Measurements from ENCODE around the gene SBK3.

DNA sequence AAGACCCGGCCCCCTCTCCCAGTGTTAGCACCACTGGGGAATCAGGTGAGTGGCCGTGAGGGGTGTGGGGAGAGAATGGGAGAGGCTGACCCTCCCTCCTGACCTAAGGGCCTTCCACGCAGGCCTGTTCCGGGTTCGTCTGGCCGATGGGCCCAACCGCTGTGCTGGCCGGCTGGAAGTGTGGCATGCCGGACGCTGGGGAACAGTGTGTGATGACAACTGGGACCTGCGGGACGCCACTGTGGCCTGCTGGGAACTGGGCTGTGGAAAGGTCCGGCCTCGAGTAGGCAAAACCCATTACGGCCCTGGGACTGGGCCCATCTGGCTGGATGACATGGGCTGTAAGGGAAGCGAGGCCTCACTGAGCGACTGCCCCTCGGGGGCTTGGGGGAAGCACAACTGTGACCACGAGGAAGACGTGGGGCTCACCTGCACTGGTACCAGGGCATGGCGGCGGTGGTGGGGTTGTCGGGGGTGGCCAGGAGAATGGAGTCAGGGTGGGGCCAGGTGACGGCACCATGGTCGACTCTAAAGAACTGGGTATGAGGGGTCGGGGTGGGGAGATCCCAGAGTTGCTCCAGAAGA lies 44.9 kb downstream of the SBK3 start:
- TF ChIP-seq, protein P1, sequence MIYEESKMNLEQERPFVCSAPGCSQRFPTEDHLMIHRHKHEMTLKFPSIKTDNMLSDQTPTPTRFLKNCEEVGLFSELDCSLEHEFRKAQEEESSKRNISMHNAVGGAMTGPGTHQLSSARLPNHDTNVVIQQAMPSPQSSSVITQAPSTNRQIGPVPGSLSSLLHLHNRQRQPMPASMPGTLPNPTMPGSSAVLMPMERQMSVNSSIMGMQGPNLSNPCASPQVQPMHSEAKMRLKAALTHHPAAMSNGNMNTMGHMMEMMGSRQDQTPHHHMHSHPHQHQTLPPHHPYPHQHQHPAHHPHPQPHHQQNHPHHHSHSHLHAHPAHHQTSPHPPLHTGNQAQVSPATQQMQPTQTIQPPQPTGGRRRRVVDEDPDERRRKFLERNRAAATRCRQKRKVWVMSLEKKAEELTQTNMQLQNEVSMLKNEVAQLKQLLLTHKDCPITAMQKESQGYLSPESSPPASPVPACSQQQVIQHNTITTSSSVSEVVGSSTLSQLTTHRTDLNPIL (CRISPR knock-in tag; IDR thresholded peaks at IDR 0.05; ENCODE audit: low read depth): no peak
- no peak for TF ChIP-seq ZFP30 (CRISPR knock-in tag; IDR thresholded peaks at IDR 0.05)
- no peak for TF ChIP-seq ZFP3 (CRISPR knock-in tag; IDR thresholded peaks at IDR 0.05)
- TF ChIP-seq, protein P2, sequence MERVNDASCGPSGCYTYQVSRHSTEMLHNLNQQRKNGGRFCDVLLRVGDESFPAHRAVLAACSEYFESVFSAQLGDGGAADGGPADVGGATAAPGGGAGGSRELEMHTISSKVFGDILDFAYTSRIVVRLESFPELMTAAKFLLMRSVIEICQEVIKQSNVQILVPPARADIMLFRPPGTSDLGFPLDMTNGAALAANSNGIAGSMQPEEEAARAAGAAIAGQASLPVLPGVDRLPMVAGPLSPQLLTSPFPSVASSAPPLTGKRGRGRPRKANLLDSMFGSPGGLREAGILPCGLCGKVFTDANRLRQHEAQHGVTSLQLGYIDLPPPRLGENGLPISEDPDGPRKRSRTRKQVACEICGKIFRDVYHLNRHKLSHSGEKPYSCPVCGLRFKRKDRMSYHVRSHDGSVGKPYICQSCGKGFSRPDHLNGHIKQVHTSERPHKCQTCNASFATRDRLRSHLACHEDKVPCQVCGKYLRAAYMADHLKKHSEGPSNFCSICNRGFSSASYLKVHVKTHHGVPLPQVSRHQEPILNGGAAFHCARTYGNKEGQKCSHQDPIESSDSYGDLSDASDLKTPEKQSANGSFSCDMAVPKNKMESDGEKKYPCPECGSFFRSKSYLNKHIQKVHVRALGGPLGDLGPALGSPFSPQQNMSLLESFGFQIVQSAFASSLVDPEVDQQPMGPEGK (CRISPR knock-in tag; IDR thresholded peaks at IDR 0.05; ENCODE audit: borderline replicate concordance): no peak
- TF ChIP-seq ARNTL (CRISPR knock-in tag; IDR thresholded peaks at IDR 0.05; ENCODE audit: borderline replicate concordance, low read depth): no peak
- no peak for TF ChIP-seq ZNF8 (CRISPR knock-in tag; IDR thresholded peaks at IDR 0.05)
- TF ChIP-seq BACH2 (CRISPR knock-in tag; IDR thresholded peaks at IDR 0.05; ENCODE audit: borderline replicate concordance): no peak
- no peak for TF ChIP-seq OSR1 (CRISPR knock-in tag; IDR thresholded peaks at IDR 0.05)

All from SK-N-SH treated with all-trans-retinoic acid at 6 μM for 48 hours (cell line).